SK-N-SH treated with all-trans-retinoic acid at 6 μM for 48 hours (cell line): ENCODE measurements around the gene RHOJ.

Experiments used
- ATAC-seq: fragments of 200-7000 bp; cut with Tn5 transposase; 3 replicates; pipeline ENCODE4 v1.9.1; 2020; ENCODE audit warnings: mild to moderate bottlenecking, moderate library complexity
- ARNTL ChIP-seq: fragments of 450-650 bp; formaldehyde crosslinking; IDR thresholded peaks from 2 replicates; pipeline ENCODE4 v1.5.0; 2020; ENCODE audit warnings: low read depth, mild to moderate bottlenecking, moderate library complexity, borderline replicate concordance
- BACH2 ChIP-seq: fragments of 250-450 bp; sonication (Bioruptor Pico); IDR thresholded peaks from 2 replicates; pipeline ENCODE4 v1.9.0; 2021; ENCODE audit warnings: mild to moderate bottlenecking, borderline replicate concordance
- CREB5 ChIP-seq: fragments of 250-450 bp; sonication (Bioruptor Pico); IDR thresholded peaks from 2 replicates; pipeline ENCODE4 v1.5.1; 2020; ENCODE audit warnings: low read depth, mild to moderate bottlenecking, moderate library complexity
- CSDC2 ChIP-seq: fragments of 250-450 bp; sonication (Bioruptor Pico); IDR thresholded peaks from 2 replicates; pipeline ENCODE4 v1.5.0; 2020; ENCODE audit warnings: mild to moderate bottlenecking, moderate library complexity
- CSRNP3 ChIP-seq: fragments of 250-450 bp; sonication (Bioruptor Pico); IDR thresholded peaks from 2 replicates; pipeline ENCODE4 v1.5.1; 2021; ENCODE audit warnings: mild to moderate bottlenecking, moderate library complexity
- ESRRG ChIP-seq: fragments of 250-450 bp; sonication (Bioruptor Pico); IDR thresholded peaks from 2 replicates; pipeline ENCODE4 v1.6.1; 2021; ENCODE audit warnings: mild to moderate bottlenecking
- GLIS3 ChIP-seq: fragments of 250-450 bp; sonication (Bioruptor Pico); IDR thresholded peaks from 2 replicates; pipeline ENCODE4 v1.5.0; 2020; ENCODE audit warnings: mild to moderate bottlenecking, moderate library complexity
- ISL1 ChIP-seq: fragments of 250-450 bp; sonication (Bioruptor Pico); IDR thresholded peaks from 2 replicates; pipeline ENCODE4 v2.1.2; 2022; ENCODE audit warnings: mild to moderate bottlenecking, moderate library complexity
- OSR1 ChIP-seq: fragments of 250-450 bp; sonication (Bioruptor Pico); IDR thresholded peaks from 2 replicates; pipeline ENCODE4 v1.8.0; 2022; ENCODE audit warnings: moderate library complexity, mild to moderate bottlenecking, inconsistent platforms
- POU6F1 ChIP-seq: fragments of 250-450 bp; sonication (Bioruptor Pico); IDR thresholded peaks from 2 replicates; pipeline ENCODE4 v1.8.0; 2021; ENCODE audit warnings: low read depth, mild to moderate bottlenecking, moderate library complexity, borderline replicate concordance
- RARB ChIP-seq: fragments of 250-450 bp; sonication (Bioruptor Pico); IDR thresholded peaks from 2 replicates; pipeline ENCODE4 v1.8.0; 2021; ENCODE audit warnings: mild to moderate bottlenecking, moderate library complexity
- SNAI2 ChIP-seq: fragments of 250-450 bp; sonication (Bioruptor Pico); IDR thresholded peaks from 2 replicates; pipeline ENCODE4 v1.5.0; 2020; ENCODE audit warnings: mild to moderate bottlenecking, moderate library complexity
- TCF4 ChIP-seq: fragments of 250-450 bp; sonication (Bioruptor Pico); IDR thresholded peaks from 2 replicates; pipeline ENCODE4 v1.8.0; 2021; ENCODE audit warnings: mild to moderate bottlenecking, moderate library complexity, borderline replicate concordance
- TOX ChIP-seq: fragments of 250-450 bp; sonication (Bioruptor Pico); IDR thresholded peaks from 2 replicates; pipeline ENCODE4 v1.8.0; 2021; ENCODE audit warnings: mild to moderate bottlenecking, moderate library complexity, borderline replicate concordance
- TSHZ2 ChIP-seq: fragments of 250-450 bp; sonication (Bioruptor Pico); IDR thresholded peaks from 2 replicates; pipeline ENCODE4 v1.5.0; 2020; ENCODE audit warnings: mild to moderate bottlenecking, moderate library complexity
- ZFP3 ChIP-seq: fragments of 250-450 bp; sonication (Bioruptor Pico); IDR thresholded peaks from 2 replicates; pipeline ENCODE4 v1.5.0; 2020; ENCODE audit warnings: mild to moderate bottlenecking, moderate library complexity
- ZFP30 ChIP-seq: fragments of 450-650 bp; formaldehyde crosslinking; IDR thresholded peaks from 2 replicates; pipeline ENCODE4 v1.5.0; 2022; ENCODE audit warnings: mild to moderate bottlenecking, moderate library complexity
- ZNF8 ChIP-seq: fragments of 450-650 bp; formaldehyde crosslinking; IDR thresholded peaks from 2 replicates; pipeline ENCODE4 v1.5.0; 2020; ENCODE audit warnings: mild to moderate bottlenecking, moderate library complexity

RHOJ gene

GRCh38 chr14:63186453-63186852 is 17.8 kb upstream of the RHOJ start:
- TF ChIP-seq CSDC2 (CRISPR knock-in tag) = no peak
- TF ChIP-seq CSRNP3 (CRISPR knock-in tag) = no peak
- TF ChIP-seq ZFP30 = no peak
- no peak for TF ChIP-seq TOX (CRISPR knock-in tag)
- no peak for TF ChIP-seq CREB5 (CRISPR knock-in tag)
- TF ChIP-seq ZNF8 (CRISPR knock-in tag) = no peak
- TF ChIP-seq BACH2 (CRISPR knock-in tag) = no peak
- no peak for TF ChIP-seq TCF4
- no peak for TF ChIP-seq TSHZ2 (CRISPR knock-in tag)
- TF ChIP-seq ARNTL = no peak
- no peak for TF ChIP-seq POU6F1 (CRISPR knock-in tag)
- no peak for TF ChIP-seq RARB (CRISPR knock-in tag)
- no peak for TF ChIP-seq OSR1
- no peak for TF ChIP-seq ESRRG (CRISPR knock-in tag)
- TF ChIP-seq, all 23 proteins: peak for 0
- no peak for ATAC-seq

- no peak for ATAC-seq
- TF ChIP-seq ISL1 (CRISPR knock-in tag) (no peak), TCF4 (no peak), ZFP30 (no peak), RARB (CRISPR knock-in tag) (no peak), GLIS3 (CRISPR knock-in tag) (no peak)
Measured at GRCh38 chr14:63191211-63191610, 13.0 kb upstream of the RHOJ start.

- ATAC-seq = no peak
- TF ChIP-seq TCF4 = no peak
- no peak for TF ChIP-seq CSDC2 (CRISPR knock-in tag)
- TF ChIP-seq RARB (CRISPR knock-in tag) = no peak
Measured at GRCh38 chr14:63192085-63192484, 12.2 kb upstream of the RHOJ start.

- ATAC-seq = no peak
- no peak for TF ChIP-seq TSHZ2 (CRISPR knock-in tag)
- TF ChIP-seq OSR1 = no peak
- TF ChIP-seq CSRNP3 (CRISPR knock-in tag) = no peak
- TF ChIP-seq SNAI2 (CRISPR knock-in tag) = no peak
- TF ChIP-seq ZFP3 (CRISPR knock-in tag) = no peak
Measured at GRCh38 chr14:63193236-63193635, 11.0 kb upstream of the RHOJ start.
